HepG2 (cell line): ENCODE data around the gene KCNH8. TPM values are rescaled to one million over a fixed set of nuclear protein-coding genes. Genes with fewer than 3 reads are reported as not detected.

Source experiments
- ATAC-seq: fragments of 200-7000 bp; cut with Tn5 transposase; 3 replicates; pipeline ENCODE4 v1.9.1; 2020; ENCODE audit warnings: mild to moderate bottlenecking, moderate library complexity
- BruUV-seq: library from RNA; stranded (reverse); fragments of 400-500 nt; replicated peaks from 2 replicates; lab custom pipeline; 2021; lab: Mats Ljungman, UMichigan
- CTCF ChIA-PET: fragments of 300-600 bp; formaldehyde crosslinking; extraction: SDS; loops from one replicate; lab custom pipeline; 2021; ENCODE audit warnings: low total read pairs, inconsistent platforms, low intra/inter-chr PET ratio; lab: Yijun Ruan, JAX
- POLR2A ChIA-PET: fragments of 350-600 bp; sonication (Branson Sonifier 250); formaldehyde crosslinking; loops from one replicate; lab custom pipeline; 2020; ENCODE audit warnings: antibody characterized with exemption, inconsistent platforms; lab: Yijun Ruan, JAX
- DNase-seq: peaks from one replicate; pipeline ENCODE4 v3.0.0-alpha.2; 2015; ENCODE audit warnings: low spot score
- FAIRE-seq: peaks from 3 replicates; lab custom pipeline; 2011; peaks lifted over from hg19 to GRCh38; lab: Jason Lieb, UNC
- H2AFZ ChIP-seq: one replicate; pipeline ENCODE4 v1.6.1; 2011; ENCODE audit warnings: low read length, inconsistent platforms
- H3K27ac ChIP-seq: fragments of 300-600 bp; 3 replicates; pipeline ENCODE4 v1.8.0; 2011; ENCODE audit warnings: mixed run types, mild to moderate bottlenecking, mixed read lengths, low read length, inconsistent platforms; ENCODE audit not compliant: insufficient read depth; ENCODE audit errors: extremely low read length
- H3K27me3 ChIP-seq, 2 experiments: fragments of 200-600 bp in 1 of 2; 2 replicates in 1 of 2; 3 replicates in 1 of 2; pipeline versions ENCODE4 v1.6.0 to v1.8.0; 2011; ENCODE audit warnings: low read length in 2 of 2, mild to moderate bottlenecking in 2 of 2, moderate library complexity in 2 of 2, inconsistent platforms in 1 of 2; ENCODE audit not compliant: insufficient read depth in 2 of 2, control insufficient read depth in 1 of 2
- H3K36me3 ChIP-seq, 2 experiments: fragments of 200-600 bp in 1 of 2; replicated peaks in 1 of 2; 2 replicates in 1 of 2; 3 replicates in 1 of 2; pipeline versions ENCODE4 v1.5.1 to v1.8.0; 2011; ENCODE audit warnings: low read length in 2 of 2, inconsistent platforms in 1 of 2; ENCODE audit not compliant: insufficient read depth in 2 of 2, control insufficient read depth in 1 of 2
- H3K4me1 ChIP-seq: 2 replicates; pipeline ENCODE4 v1.5.1; 2012; ENCODE audit warnings: low read length, inconsistent platforms; ENCODE audit not compliant: insufficient read depth
- H3K4me2 ChIP-seq: 2 replicates; pipeline ENCODE4 v1.6.0; 2011; ENCODE audit warnings: low read depth, low read length, inconsistent platforms
- H3K4me3 ChIP-seq, 3 experiments: fragments of 200-600 bp in 1 of 3; sonication (generic), shearing (Covaris generic) in 1 of 3; replicated peaks in 1 of 3; 2 replicates each; pipeline ENCODE4 v1.5.1; 2011 to 2016; ENCODE audit warnings: low read length in 3 of 3, inconsistent platforms in 2 of 3, low read depth in 2 of 3, mild to moderate bottlenecking in 2 of 3, control low read depth in 1 of 3, mixed read lengths in 1 of 3; ENCODE audit not compliant: insufficient read depth in 1 of 3
- H3K79me2 ChIP-seq: one replicate; pipeline ENCODE4 v1.6.1; 2011; ENCODE audit warnings: low read length, inconsistent platforms; ENCODE audit not compliant: insufficient read depth
- H3K9ac ChIP-seq: 2 replicates; pipeline ENCODE4 v1.6.0; 2011; ENCODE audit warnings: mild to moderate bottlenecking, low read depth, low read length, inconsistent platforms; ENCODE audit not compliant: insufficient read depth
- H3K9me3 ChIP-seq: 2 replicates; pipeline ENCODE4 v1.5.1; 2012; ENCODE audit warnings: mild to moderate bottlenecking, low read length
- H4K20me1 ChIP-seq: 2 replicates; pipeline ENCODE4 v1.6.0; 2011; ENCODE audit warnings: inconsistent platforms, mild to moderate bottlenecking, low read length, moderate library complexity; ENCODE audit not compliant: insufficient read depth
- ADNP ChIP-seq: sonication (generic); formaldehyde crosslinking; IDR thresholded peaks from 2 replicates; pipeline ENCODE4 v1.4.0; 2020; ENCODE audit warnings: missing genetic modification reagents
- AGO2 ChIP-seq: fragments of 200-400 bp; formaldehyde crosslinking; optimal IDR thresholded peaks from 2 replicates; pipeline ENCODE3; 2017; ENCODE audit warnings: mild to moderate bottlenecking, low read depth, low read length, moderate library complexity
- EZH2 ChIP-seq: conservative IDR thresholded peaks from 2 replicates; pipeline ENCODE4 v1.6.1; 2012; ENCODE audit warnings: mild to moderate bottlenecking, low read depth, low read length, moderate library complexity
- HOMEZ ChIP-seq: IDR thresholded peaks from 2 replicates; pipeline ENCODE4 v1.6.1; 2016; ENCODE audit warnings: low read depth
- NBN ChIP-seq: fragments of 450-650 bp; conservative IDR thresholded peaks from 2 replicates; pipeline ENCODE4 v1.6.1; 2017
- RFXAP ChIP-seq: sonication (generic); formaldehyde crosslinking; IDR thresholded peaks from 2 replicates; pipeline ENCODE4 v1.4.0; 2020; ENCODE audit warnings: missing genetic modification reagents, borderline replicate concordance
- ZNF20 ChIP-seq: sonication (generic); formaldehyde crosslinking; IDR thresholded peaks from 2 replicates; pipeline ENCODE4 v1.4.0; 2020; ENCODE audit warnings: mild to moderate bottlenecking, moderate library complexity, missing genetic modification reagents
- ZNF639 ChIP-seq: conservative IDR thresholded peaks from 2 replicates; pipeline ENCODE4 v1.6.1; 2018; ENCODE audit warnings: missing genetic modification reagents
- ZNF770 ChIP-seq: sonication (generic); formaldehyde crosslinking; IDR thresholded peaks from 2 replicates; pipeline ENCODE4 v1.5.0; 2020; ENCODE audit warnings: mild to moderate bottlenecking, missing genetic modification reagents
- WGBS: methylation state at CpG from one replicate; pipeline ENCODE4 v1.1.6; 2017; ENCODE audit warnings: low lambda C conversion rate; 5-methylcytosine and 5-hydroxymethylcytosine counted together
- in situ Hi-C: cut with HindIII; loops from 2 replicates; pipeline ENCODE4 v1.10.0; 2017; ENCODE audit warnings: low pct_unique_long_range_greater_than_20kb; ENCODE audit not compliant: extremely low pct_ligation_motif_present
- intact Hi-C: fragments of 100-400 bp; cut with micrococcal nuclease; formaldehyde crosslinking; loops from one replicate; pipeline ENCODE4 v1.10.0; 2022; ENCODE audit not compliant: unreplicated experiment
- polyA plus RNA-seq, 8 experiments: library from polyadenylated mRNA; depleted of rRNA in 3 of 8; stranded (reverse) in 7 of 8; unstranded in 1 of 8; fragments of >200 nt; fragmentation: Illumina TruSeq in 4 of 8; extraction: Trizol in 4 of 8; gene quantifications; 2 replicates each; pipeline versions ENCODE4 v1.2.1 to v1.2.3, GENCODE V29; 2011 to 2016; ENCODE audit warnings: low read depth in 4 of 8, missing spikeins in 1 of 8, mixed read lengths in 1 of 8; ENCODE audit not compliant: insufficient read depth in 1 of 8
- total RNA-seq, 5 experiments: library from RNA; depleted of rRNA; stranded (reverse); fragments of >200 nt; fragmentation: Illumina TruSeq; extraction: Trizol; gene quantifications; 2 replicates each; pipeline ENCODE4 v1.2.3, GENCODE V29; 2016; ENCODE audit warnings: low read depth in 1 of 5

KCNH8 gene
- total and polyA plus RNA-seq, 2 of the 13 experiments (the other 11 are each of a cell fraction or from before 2014, with no cell fraction given): 0.04 TPM; not detected in 1

- no peak for TF ChIP-seq AGO2
- TF ChIP-seq RFXAP (CRISPR knock-in tag): no peak
- no peak for TF ChIP-seq ZNF639 (CRISPR knock-in tag)
- no peak for TF ChIP-seq ADNP (CRISPR knock-in tag)
- TF ChIP-seq HOMEZ: no peak
- TF ChIP-seq ZNF770 (CRISPR knock-in tag): no peak
- no peak for TF ChIP-seq EZH2
- no peak for TF ChIP-seq NBN
Measured at GRCh38 chr3:19347671-19348070, 199.4 kb downstream of the KCNH8 start (continued).

GRCh38 chr3:19348500-19348899 lies 200.2 kb downstream of the KCNH8 start:
- Histone ChIP-seq H3K36me3 (no peaks in the 10 kb centered on the region), H3K27ac (no peak overlapping the region), H2AFZ (no peak overlapping the region), H3K4me1 (no peaks in the 10 kb centered on the region), H3K79me2 (no peaks in the 10 kb centered on the region), H3K27me3 (no peaks in the 10 kb centered on the region), H3K4me2 (no peak overlapping the region), H3K9me3 (no peaks in the 10 kb centered on the region)
- in situ Hi-C loops: loop anchor here (10.0 kb wide), 1 partner anchor 516 kb away; no protein-coding TSS in a partner anchor
- no peak for ATAC-seq
- 4% methylated on average over 2 of the region's 2 CpGs for WGBS
- intact Hi-C loops: no loop called here
- BruUV-seq: no TSS peak
- TF ChIP-seq ZNF20 (CRISPR knock-in tag): no peak
- TF ChIP-seq, all 625 proteins: peak for 0
- FAIRE-seq: no peak
- CTCF ChIA-PET: interaction anchor here (2.5 kb wide), 1 partner anchor 518 kb away, joined by 18 read pairs; no protein-coding TSS in a partner anchor
- POLR2A ChIA-PET: no interaction called here
- no peak for DNase-seq
- Histone ChIP-seq H4K20me1 (no peaks in the 10 kb centered on the region), H3K9ac (no peak overlapping the region), H3K4me3 (no peak overlapping the region)
